Small intestine (tissue), 7 donors: ENCODE data around the gene NUBP2. TPM values are rescaled to one million over a fixed set of nuclear protein-coding genes. Genes with fewer than 3 reads are reported as not detected.

Experiments
- DNase-seq, 2 donors: peaks; one replicate each; pipeline versions ENCODE4 v3.0.0 to v3.0.0-alpha.2; 2013
- FAIRE-seq: peaks from 2 replicates; lab custom pipeline; 2012; peaks lifted over from hg19 to GRCh38; lab: Jason Lieb, UNC
- H3K27ac ChIP-seq, 3 donors: one replicate each; pipeline ENCODE4 v1.5.1; 2013; ENCODE audit warnings: low read length in 2 of 3, mild to moderate bottlenecking in 2 of 3, control low read depth in 1 of 3, inconsistent platforms in 1 of 3, low read depth in 1 of 3, moderate library complexity in 1 of 3
- H3K27me3 ChIP-seq, 3 donors: one replicate each; pipeline ENCODE4 v1.6.1; 2013; ENCODE audit warnings: low read length in 3 of 3, inconsistent platforms in 1 of 3; ENCODE audit not compliant: control insufficient read depth in 3 of 3, insufficient read depth in 3 of 3
- H3K36me3 ChIP-seq, 3 donors: one replicate each; pipeline ENCODE4 v1.6.1; 2013; ENCODE audit warnings: low read length in 3 of 3, inconsistent platforms in 1 of 3, low read depth in 1 of 3, mild to moderate bottlenecking in 1 of 3, moderate library complexity in 1 of 3; ENCODE audit not compliant: control insufficient read depth in 3 of 3, insufficient read depth in 2 of 3
- H3K4me1 ChIP-seq, 3 donors: one replicate each; pipeline ENCODE4 v1.6.1; 2013; ENCODE audit warnings: low read length in 2 of 3, inconsistent platforms in 1 of 3, low read depth in 1 of 3, mild to moderate bottlenecking in 1 of 3, moderate library complexity in 1 of 3; ENCODE audit not compliant: control insufficient read depth in 3 of 3, insufficient read depth in 2 of 3
- H3K4me3 ChIP-seq, 3 donors: one replicate each; pipeline ENCODE4 v1.5.1; 2013; ENCODE audit warnings: low read length in 3 of 3, control low read depth in 1 of 3, inconsistent platforms in 1 of 3, low read depth in 1 of 3, mild to moderate bottlenecking in 1 of 3, moderate library complexity in 1 of 3
- H3K9me3 ChIP-seq, 2 donors: one replicate each; pipeline ENCODE4 v1.6.1; 2013; ENCODE audit warnings: low read depth in 1 of 2, low read length in 1 of 2; ENCODE audit not compliant: control insufficient read depth in 2 of 2, insufficient read depth in 1 of 2
- WGBS, 3 donors: extraction: QIAGEN DNeasy Blood & Tissue Kit; methylation state at CpG; one replicate each; pipeline ENCODE4 v1.1.7; 2013; 5-methylcytosine and 5-hydroxymethylcytosine counted together
- polyA plus RNA-seq, 4 donors: library from polyadenylated mRNA; stranded (reverse) in 3 of 4; unstranded in 1 of 4; fragments of 200-250 nt in 3 of 4; fragments of 120-200 nt in 1 of 4; gene quantifications; one replicate each; pipeline versions ENCODE4 v1.2.1 to v1.2.3, GENCODE V29; 2013
- donor health status: healthy with polysubstance abuse.
- donor health status: control.
- donor health status: control.
- donor health status: Bipolar disorder and iron deficiency.
- donor health status: healthy.

NUBP2 gene
- polyA plus RNA-seq, 4 donors: 38.6 to 70.7 (median 61.8) TPM

GRCh38 chr16:1817716-1818115, 35.0 kb downstream of the NUBP2 start:
- Histone ChIP-seq H3K9me3 (no peaks in the 10 kb centered on the region), H3K4me3 (no peak overlapping the region), H3K27me3 (no peaks in the 10 kb centered on the region), H3K4me1 (no peaks in the 10 kb centered on the region), H3K27ac (no peak overlapping the region), H3K36me3 (peaks cover 6 to 87% (median 11%) of the 10 kb centered on the region in 3 donors)
- FAIRE-seq (no peak), DNase-seq (no peak)
- 92 to 94% (median 93%) methylated on average over 17 of the region's 17 CpGs for WGBS, 3 donors

- Histone ChIP-seq H3K9me3 (no peaks in the 10 kb centered on the region), H3K27ac (no peak overlapping the region), H3K36me3 (peaks cover 6 to 86% (median 11%) of the 10 kb centered on the region in 3 donors), H3K4me1 (no peaks in the 10 kb centered on the region), H3K27me3 (no peaks in the 10 kb centered on the region), H3K4me3 (no peak overlapping the region)
- no peak for DNase-seq
- 93 to 96% (median 95%) methylated on average over 21 to 27 of the region's 27 CpGs for WGBS, 3 donors
- FAIRE-seq: no peak
Observed at GRCh38 chr16:1818204-1818872, 35.6 kb downstream of the NUBP2 start.

- no peak overlapping the region for H3K4me3 ChIP-seq
- H3K27me3 ChIP-seq: no peaks in the 10 kb centered on the region
- no peaks in the 10 kb centered on the region for H3K9me3 ChIP-seq
- H3K27ac ChIP-seq: no peak overlapping the region
- WGBS, 3 donors: 94 to 95% (median 94%) methylated on average over 34 to 35 of the region's 35 CpGs
- FAIRE-seq: no peak
- H3K36me3 ChIP-seq: peaks cover 6 to 82% (median 11%) of the 10 kb centered on the region in 3 donors
- no peak for DNase-seq
- H3K4me1 ChIP-seq: no peaks in the 10 kb centered on the region
Observed at GRCh38 chr16:1818873-1819525, 36.2 kb downstream of the NUBP2 start.

GRCh38 chr16:1819611-1820010, 36.9 kb downstream of the NUBP2 start:
- DNase-seq: no peak
- FAIRE-seq: no peak
- H3K4me3 ChIP-seq: no peak overlapping the region
- H3K9me3 ChIP-seq: no peaks in the 10 kb centered on the region
- H3K27me3 ChIP-seq: no peaks in the 10 kb centered on the region
- peaks cover 6 to 81% (median 11%) of the 10 kb centered on the region in 3 donors for H3K36me3 ChIP-seq
- H3K27ac ChIP-seq: no peak overlapping the region
- H3K4me1 ChIP-seq: peaks cover 0 to under 1% (median 0%) of the 10 kb centered on the region in 3 donors
- WGBS, 3 donors: 93 to 96% (median 94%) methylated on average over 15 of the region's 15 CpGs

- no peak for DNase-seq
- Histone ChIP-seq H3K27ac (no peak overlapping the region), H3K36me3 (peaks cover 6 to 77% (median 7%) of the 10 kb centered on the region in 3 donors), H3K4me3 (no peak overlapping the region), H3K4me1 (peaks cover 0 to 7% (median 2%) of the 10 kb centered on the region in 3 donors), H3K27me3 (no peaks in the 10 kb centered on the region), H3K9me3 (no peaks in the 10 kb centered on the region)
- FAIRE-seq: no peak
- WGBS, 3 donors: 81 to 85% (median 85%) methylated on average over 25 of the region's 25 CpGs
Observed at GRCh38 chr16:1820096-1820945, 37.6 kb downstream of the NUBP2 start.

GRCh38 chr16:1820946-1821290, 38.2 kb downstream of the NUBP2 start:
- Histone ChIP-seq H3K36me3 (peaks cover 6 to 71% (median 6%) of the 10 kb centered on the region in 3 donors), H3K9me3 (no peaks in the 10 kb centered on the region), H3K27me3 (no peaks in the 10 kb centered on the region), H3K4me1 (peaks cover 0 to 12% (median 2%) of the 10 kb centered on the region in 3 donors), H3K4me3 (no peak overlapping the region), H3K27ac (no peak overlapping the region)
- WGBS, 3 donors: 91 to 95% (median 92%) methylated on average over 11 to 12 of the region's 12 CpGs
- FAIRE-seq: no peak
- DNase-seq: no peak

GRCh38 chr16:1821861-1822611, 39.3 kb downstream of the NUBP2 start:
- DNase-seq: no peak
- Histone ChIP-seq H3K27ac (no peak overlapping the region), H3K9me3 (no peaks in the 10 kb centered on the region)

More at GRCh38 chr16:1821861-1822611, 39.3 kb downstream of the NUBP2 start:
- Histone ChIP-seq H3K4me3 (no peak overlapping the region), H3K4me1 (peaks cover 0 to 12% (median 2%) of the 10 kb centered on the region in 3 donors), H3K36me3 (peaks cover 2 to 60% (median 6%) of the 10 kb centered on the region in 3 donors), H3K27me3 (no peaks in the 10 kb centered on the region)
- no peak for FAIRE-seq
- WGBS, 3 donors: 92 to 94% (median 94%) methylated on average over 19 to 24 of the region's 24 CpGs
